HCT116 (cell line): Measurements from ENCODE around the gene NCAPD3.

Source experiments
- CBX3 ChIP-seq: IDR thresholded peaks from 2 replicates; pipeline ENCODE4 v1.6.1; 2012; ENCODE audit warnings: low read depth
- CTCF ChIP-seq, 3 experiments: fragments of 200-600 bp in 1 of 3; sonication (generic) in 1 of 3; IDR thresholded peaks in 2 of 3; conservative IDR thresholded peaks in 1 of 3; 2 replicates each; pipeline ENCODE4 v1.5.1; 2012 to 2017; ENCODE audit warnings: low read depth in 2 of 3, low read length in 2 of 3, antibody characterized with exemption in 1 of 3, borderline replicate concordance in 1 of 3, control low read depth in 1 of 3, mild to moderate bottlenecking in 1 of 3, mixed read lengths in 1 of 3, mixed run types in 1 of 3, moderate library complexity in 1 of 3; ENCODE audit not compliant: insufficient read depth in 1 of 3
- JUND ChIP-seq: IDR thresholded peaks from 2 replicates; pipeline ENCODE4 v1.6.1; 2012
- MAX ChIP-seq: IDR thresholded peaks from 2 replicates; pipeline ENCODE4 v1.6.1; 2012
- POLR2A ChIP-seq: IDR thresholded peaks from 2 replicates; pipeline ENCODE4 v1.7.0; 2011; ENCODE audit warnings: borderline replicate concordance; ENCODE audit not compliant: insufficient read depth, insufficient read length; ENCODE audit errors: extremely low read depth
- POLR2AphosphoS5 ChIP-seq: IDR thresholded peaks from 2 replicates; pipeline ENCODE4 v1.6.1; 2011; ENCODE audit warnings: mild to moderate bottlenecking, low read depth, low read length, moderate library complexity
- TCF7L2 ChIP-seq: IDR thresholded peaks from 2 replicates; pipeline ENCODE4 v1.7.0; 2011; ENCODE audit warnings: borderline replicate concordance, inconsistent platforms; ENCODE audit not compliant: insufficient read depth, insufficient read length; ENCODE audit errors: extremely low read depth
- YY1 ChIP-seq: IDR thresholded peaks from 2 replicates; pipeline ENCODE4 v1.6.1; 2011; ENCODE audit warnings: low read length, low read depth, moderate library complexity, mild to moderate bottlenecking; ENCODE audit not compliant: insufficient replicate concordance; ENCODE audit errors: extremely low read depth
- ZNF274 ChIP-seq: fragments of 200-500 bp; sonication (Bioruptor generic); IDR thresholded peaks from 2 replicates; pipeline ENCODE4 v1.6.1; 2014; ENCODE audit warnings: mild to moderate bottlenecking, low read depth, low read length, inconsistent platforms

GRCh38 chr11:134245434-134245833 lies 21.7 kb upstream of the NCAPD3 start:
- TF ChIP-seq YY1, result no peak
- TF ChIP-seq TCF7L2, result no peak
- no peak for TF ChIP-seq MAX
- TF ChIP-seq POLR2A, result no peak
- no peak for TF ChIP-seq JUND
- no peak for TF ChIP-seq POLR2AphosphoS5
- no peak for TF ChIP-seq CTCF (IDR thresholded peaks at IDR 0.05 in 2 of 3, conservative IDR thresholded peaks at IDR 0.05 in 1 of 3; ENCODE audit: borderline replicate concordance in 1 of 3, insufficient read depth in 1 of 3, low read depth in 2 of 3, low read length in 2 of 3)
- TF ChIP-seq ZNF274, result no peak
- no peak for TF ChIP-seq CBX3
